Transverse colon (tissue), 4 donors: ENCODE measurements around the gene ZNF691.

Source experiments
- EP300 ChIP-seq: sonication (generic); formaldehyde crosslinking; IDR thresholded peaks from one replicate; pipeline ENCODE4 v1.6.1; 2017; ENCODE audit warnings: antibody characterized with exemption, low read depth
- POLR2A ChIP-seq: fragments of 450-650 bp; IDR thresholded peaks from one replicate; pipeline ENCODE4 v1.6.1; 2016; ENCODE audit warnings: antibody characterized with exemption, mild to moderate bottlenecking, moderate library complexity
- POLR2AphosphoS5 ChIP-seq, 3 donors: sonication (generic); formaldehyde crosslinking; IDR thresholded peaks; one replicate each; pipeline ENCODE4 v1.6.1; 2016; ENCODE audit warnings: antibody characterized with exemption in 3 of 3
- TF ChIP-seq, protein P1 (sequence below), 5 experiments: fragments of 200-600 bp in 3 of 5; fragments of 450-650 bp in 2 of 5; sonication (generic) in 3 of 5; IDR thresholded peaks; 1 replicate in 2 of 5; 2 replicates in 3 of 5; pipeline ENCODE4 v1.5.1; 2016 to 2017; ENCODE audit warnings: antibody characterized with exemption in 5 of 5, inconsistent platforms in 3 of 5, mild to moderate bottlenecking in 2 of 5, moderate library complexity in 1 of 5

DNA sequence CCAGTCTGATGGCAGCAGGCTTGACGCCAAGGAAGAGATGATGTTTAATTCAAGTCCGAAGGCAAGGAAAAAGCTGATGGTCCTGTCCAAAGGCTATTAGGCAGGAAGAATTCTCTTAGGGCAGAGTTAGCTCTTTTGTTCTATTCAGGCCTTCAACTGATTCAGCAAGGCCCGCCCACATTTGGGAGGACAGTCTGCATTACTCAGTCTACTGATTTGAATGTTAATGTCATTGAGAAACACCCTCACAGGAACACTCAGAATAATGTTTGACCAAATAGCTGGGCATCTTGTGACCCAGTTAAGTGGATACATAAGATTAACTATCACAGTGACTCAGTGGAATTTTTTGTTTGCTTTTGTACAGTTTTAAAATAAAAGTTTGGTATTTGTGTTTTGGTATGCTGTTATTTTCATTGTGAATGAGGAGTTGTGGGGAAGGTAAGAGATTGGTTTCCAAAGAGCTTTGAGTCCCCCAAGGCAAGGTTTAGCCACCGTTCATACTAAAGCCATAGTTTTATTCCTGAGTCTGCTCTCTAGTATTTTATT, 1.7 kb upstream of the ZNF691 start:
- TF ChIP-seq, protein P1, sequence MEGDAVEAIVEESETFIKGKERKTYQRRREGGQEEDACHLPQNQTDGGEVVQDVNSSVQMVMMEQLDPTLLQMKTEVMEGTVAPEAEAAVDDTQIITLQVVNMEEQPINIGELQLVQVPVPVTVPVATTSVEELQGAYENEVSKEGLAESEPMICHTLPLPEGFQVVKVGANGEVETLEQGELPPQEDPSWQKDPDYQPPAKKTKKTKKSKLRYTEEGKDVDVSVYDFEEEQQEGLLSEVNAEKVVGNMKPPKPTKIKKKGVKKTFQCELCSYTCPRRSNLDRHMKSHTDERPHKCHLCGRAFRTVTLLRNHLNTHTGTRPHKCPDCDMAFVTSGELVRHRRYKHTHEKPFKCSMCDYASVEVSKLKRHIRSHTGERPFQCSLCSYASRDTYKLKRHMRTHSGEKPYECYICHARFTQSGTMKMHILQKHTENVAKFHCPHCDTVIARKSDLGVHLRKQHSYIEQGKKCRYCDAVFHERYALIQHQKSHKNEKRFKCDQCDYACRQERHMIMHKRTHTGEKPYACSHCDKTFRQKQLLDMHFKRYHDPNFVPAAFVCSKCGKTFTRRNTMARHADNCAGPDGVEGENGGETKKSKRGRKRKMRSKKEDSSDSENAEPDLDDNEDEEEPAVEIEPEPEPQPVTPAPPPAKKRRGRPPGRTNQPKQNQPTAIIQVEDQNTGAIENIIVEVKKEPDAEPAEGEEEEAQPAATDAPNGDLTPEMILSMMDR (IDR thresholded peaks at IDR 0.05) = no peak
- no peak for TF ChIP-seq EP300
- TF ChIP-seq POLR2A = no peak
- TF ChIP-seq POLR2AphosphoS5 (IDR thresholded peaks at IDR 0.05) = no peak
